Sigmoid colon (tissue), 4 donors: ENCODE data around the gene WNT1.

ENCODE experiments used
- POLR2A ChIP-seq, 2 donors: fragments of 450-650 bp; IDR thresholded peaks; one replicate each; pipeline ENCODE4 v1.6.1; 2016; ENCODE audit warnings: antibody characterized with exemption in 2 of 2, mild to moderate bottlenecking in 2 of 2, moderate library complexity in 2 of 2
- POLR2AphosphoS5 ChIP-seq, 4 donors: sonication (generic); formaldehyde crosslinking; IDR thresholded peaks; one replicate each; pipeline ENCODE4 v1.6.1; 2017; ENCODE audit warnings: antibody characterized with exemption in 4 of 4
- TF ChIP-seq, protein P1 (sequence below), 4 experiments: fragments of 450-650 bp in 3 of 4; fragments of 200-600 bp in 1 of 4; IDR thresholded peaks; one replicate each; pipeline ENCODE4 v1.5.1; 2016 to 2019; ENCODE audit warnings: antibody characterized with exemption in 4 of 4, mild to moderate bottlenecking in 3 of 4, moderate library complexity in 2 of 4

DNA sequence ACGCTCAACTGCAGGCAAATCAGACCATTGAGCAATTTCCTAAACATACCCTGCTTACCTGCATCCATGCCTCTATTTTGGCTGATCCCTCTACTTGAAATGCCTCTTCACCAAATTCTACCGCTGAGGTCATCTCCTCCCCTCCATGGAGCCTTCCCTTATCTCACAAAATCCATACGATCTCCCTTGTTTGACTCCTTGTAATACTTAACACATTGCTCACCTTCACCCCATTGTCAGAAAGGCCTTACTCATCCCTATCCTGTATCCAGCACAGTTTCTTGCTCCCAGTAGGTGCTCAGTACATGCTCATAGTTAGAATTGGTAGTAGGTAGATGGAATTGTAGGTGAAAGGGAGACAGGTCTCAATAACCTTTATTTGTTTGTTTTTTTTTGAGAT is 15.7 kb downstream of the WNT1 start:
- TF ChIP-seq, protein P1, sequence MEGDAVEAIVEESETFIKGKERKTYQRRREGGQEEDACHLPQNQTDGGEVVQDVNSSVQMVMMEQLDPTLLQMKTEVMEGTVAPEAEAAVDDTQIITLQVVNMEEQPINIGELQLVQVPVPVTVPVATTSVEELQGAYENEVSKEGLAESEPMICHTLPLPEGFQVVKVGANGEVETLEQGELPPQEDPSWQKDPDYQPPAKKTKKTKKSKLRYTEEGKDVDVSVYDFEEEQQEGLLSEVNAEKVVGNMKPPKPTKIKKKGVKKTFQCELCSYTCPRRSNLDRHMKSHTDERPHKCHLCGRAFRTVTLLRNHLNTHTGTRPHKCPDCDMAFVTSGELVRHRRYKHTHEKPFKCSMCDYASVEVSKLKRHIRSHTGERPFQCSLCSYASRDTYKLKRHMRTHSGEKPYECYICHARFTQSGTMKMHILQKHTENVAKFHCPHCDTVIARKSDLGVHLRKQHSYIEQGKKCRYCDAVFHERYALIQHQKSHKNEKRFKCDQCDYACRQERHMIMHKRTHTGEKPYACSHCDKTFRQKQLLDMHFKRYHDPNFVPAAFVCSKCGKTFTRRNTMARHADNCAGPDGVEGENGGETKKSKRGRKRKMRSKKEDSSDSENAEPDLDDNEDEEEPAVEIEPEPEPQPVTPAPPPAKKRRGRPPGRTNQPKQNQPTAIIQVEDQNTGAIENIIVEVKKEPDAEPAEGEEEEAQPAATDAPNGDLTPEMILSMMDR (IDR thresholded peaks at IDR 0.05) = no peak
- TF ChIP-seq POLR2A (IDR thresholded peaks at IDR 0.05) (no peak), POLR2AphosphoS5 (IDR thresholded peaks at IDR 0.05) (no peak)
